Fibroblast of skin of right quadriceps (primary cell): ENCODE results near the gene DNAJC7.
"Not testable (repeated sequence)": the region's sequence is repeated elsewhere in the genome, so short reads cannot be mapped to it uniquely, and the experiment has no call there.

Experiments
- DNase-seq: peaks from one replicate; pipeline ENCODE4 v3.0.0-alpha.2; 2013

DNAJC7 gene

DNA sequence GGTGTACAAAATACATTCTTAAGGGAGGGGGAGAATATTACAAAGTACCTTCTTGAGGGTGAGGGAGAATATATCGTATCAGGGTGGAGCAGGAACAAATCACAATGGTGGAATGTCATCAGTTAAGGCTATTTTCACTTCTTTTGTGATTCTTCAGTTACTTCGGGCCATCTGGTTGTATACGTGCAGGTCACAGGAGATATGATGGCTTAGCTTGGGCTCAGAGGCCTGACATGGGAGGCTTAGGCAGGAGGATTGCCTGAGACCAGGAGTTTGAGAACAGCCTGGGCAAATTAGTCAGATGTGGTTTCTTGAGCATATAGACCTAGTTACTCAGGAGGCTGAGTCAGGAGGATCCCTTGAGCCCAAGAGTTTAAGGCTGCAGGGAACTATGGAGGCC, 73.7 kb downstream of the DNAJC7 start:
- DNase-seq, result no peak

DNA sequence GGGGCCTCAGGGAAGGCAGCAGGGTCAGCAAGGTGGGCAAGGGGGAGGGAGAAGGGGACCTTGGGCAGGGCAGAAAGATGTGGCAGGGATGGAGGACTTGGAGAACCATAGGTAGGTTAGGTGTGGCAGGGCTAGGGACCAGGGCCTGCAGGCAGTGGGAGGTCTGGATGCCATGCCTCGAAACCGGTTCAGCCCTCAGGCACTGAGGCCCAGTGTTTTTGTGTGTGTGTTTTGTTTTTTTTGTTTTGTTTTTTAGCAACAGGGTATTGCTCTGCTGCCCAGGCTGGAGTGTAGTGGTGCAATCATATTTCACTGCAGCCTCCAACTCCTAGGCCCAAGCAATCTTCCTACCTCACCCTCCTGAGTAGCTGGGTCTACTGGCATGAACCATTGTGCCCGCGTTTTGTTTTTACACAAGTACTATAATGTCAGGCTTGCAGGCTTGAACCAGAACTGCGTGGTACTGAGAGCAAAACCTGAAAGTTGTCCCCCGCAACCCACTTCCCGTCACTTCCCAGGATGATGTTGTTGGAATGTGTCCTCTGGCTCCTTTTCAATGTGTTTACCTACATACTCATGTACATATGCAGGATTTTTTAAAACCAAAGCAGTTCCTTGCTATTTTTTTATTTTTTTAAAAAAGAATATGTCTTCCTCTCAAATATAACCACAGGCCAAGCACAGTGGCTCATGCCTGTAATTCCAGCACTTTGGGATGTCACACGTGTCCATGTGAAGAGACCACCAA, 74.4 kb downstream of the DNAJC7 start:
- DNase-seq, result no peak

DNA sequence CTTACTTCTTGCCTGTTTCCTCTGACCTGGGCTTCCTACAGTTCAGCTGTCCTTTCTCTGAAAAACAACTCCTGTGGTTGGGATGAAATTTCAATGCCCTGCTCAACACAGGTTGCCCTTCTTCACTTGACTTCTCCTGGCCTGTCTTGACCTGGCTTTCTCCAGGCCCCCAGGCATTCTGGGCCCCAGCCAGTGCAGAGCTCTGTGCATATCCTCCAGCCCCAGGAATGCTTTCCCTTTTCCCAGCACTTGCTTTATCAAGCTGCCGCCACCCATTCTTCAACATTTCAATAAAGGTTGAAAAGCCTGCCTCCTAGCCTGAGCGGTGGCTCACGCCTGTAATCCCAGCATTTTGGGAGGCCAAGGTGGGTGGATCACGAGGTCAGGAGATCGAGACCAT, 76.1 kb downstream of the DNAJC7 start:
- DNase-seq, result no peak

DNA sequence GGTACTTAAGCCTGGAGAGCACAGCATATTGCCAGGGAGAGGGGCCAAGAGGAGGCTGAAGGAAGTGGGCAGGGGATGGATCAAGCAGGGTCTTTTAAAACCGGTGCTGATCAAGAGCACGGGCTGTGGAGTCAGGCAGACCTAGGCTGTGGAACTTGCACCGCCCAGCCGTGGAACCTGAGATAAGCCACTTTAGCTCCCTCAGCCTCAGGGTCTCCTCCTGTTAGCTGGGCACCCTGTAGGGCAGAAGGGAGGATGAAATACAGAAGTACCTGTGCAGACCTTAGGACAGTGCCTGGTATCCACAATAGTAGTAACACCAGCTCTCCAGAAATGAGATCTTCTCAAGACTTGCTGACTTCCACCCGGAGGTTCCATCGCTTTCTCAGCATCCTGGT, 77.5 kb downstream of the DNAJC7 start:
- DNase-seq, result no peak

DNA sequence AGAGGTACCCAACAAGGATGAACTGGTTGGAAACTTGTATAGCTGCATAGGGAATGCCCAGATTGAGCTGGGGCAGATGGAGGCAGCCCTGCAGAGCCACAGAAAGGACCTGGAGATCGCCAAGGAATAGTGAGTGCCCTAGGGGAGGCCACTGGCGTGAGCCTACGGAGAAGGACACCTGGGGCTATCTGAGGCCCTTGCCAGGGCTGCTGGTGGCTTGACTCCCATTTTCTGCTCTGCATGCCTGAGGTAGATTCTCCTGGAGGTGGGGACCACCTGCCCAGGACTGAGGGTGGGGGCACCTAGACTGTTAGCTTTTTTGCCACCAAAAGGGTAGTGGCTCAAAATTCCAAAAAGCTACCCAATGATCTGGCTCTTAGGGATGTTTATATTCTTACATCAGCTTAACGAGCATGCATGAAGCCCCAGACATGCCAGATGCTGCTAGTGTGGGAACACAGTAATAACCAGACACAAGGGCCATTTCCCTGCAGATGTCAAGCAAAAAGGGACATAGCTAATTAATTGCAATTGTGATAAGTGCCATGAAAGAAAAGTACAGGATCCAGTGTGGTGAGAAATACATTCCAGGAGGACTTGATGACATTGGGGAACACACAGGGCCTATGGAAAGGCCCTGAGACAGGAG, 78.1 kb downstream of the DNAJC7 start:
- no peak for DNase-seq

DNA sequence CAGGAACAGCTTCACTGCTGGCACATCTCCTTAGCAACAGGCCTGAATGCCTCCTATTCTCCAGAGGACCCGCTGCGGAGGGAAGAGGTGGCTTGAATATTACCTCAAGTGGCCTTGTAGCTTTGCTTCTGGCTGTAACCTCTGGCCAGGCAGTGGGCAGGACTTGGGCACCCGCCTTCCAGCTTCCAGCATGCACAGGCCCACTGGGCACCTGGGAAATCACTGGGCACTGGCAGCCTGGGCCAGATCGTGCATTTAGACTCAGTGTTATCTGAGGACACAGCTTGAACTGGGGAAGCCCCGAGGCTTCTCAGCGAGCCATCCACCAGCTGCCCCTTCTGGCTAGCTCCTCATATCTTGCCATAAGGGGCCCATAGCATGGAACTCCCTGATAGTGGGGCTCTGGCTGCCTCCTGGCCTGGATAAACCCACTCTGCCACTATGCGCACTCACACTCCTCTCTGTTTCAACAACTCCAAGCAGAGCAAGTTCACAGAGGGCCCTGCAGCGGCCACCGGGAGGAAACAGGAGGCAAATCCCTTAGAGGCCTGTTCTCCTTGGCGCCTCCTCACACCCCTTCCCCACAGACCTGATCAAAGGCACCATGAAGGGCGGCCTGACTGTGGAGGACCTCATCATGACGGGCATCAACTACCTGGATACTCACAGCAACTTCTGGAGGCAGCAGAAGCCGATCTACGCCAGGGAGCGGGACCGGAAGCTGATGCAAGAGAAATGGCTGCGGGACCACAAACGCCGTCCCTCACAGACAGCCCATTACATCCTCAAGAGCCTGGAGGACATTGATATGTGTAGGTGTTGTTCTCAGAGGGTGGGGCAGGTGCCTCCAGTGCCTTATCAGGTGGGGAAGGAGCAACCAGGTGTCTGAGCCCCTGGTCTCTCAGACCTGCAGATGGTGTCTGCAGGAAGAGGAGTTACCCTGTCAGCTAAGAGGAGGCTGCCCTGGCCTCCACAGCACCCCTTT, 79.0 kb downstream of the DNAJC7 start:
- DNase-seq, result no peak

DNA sequence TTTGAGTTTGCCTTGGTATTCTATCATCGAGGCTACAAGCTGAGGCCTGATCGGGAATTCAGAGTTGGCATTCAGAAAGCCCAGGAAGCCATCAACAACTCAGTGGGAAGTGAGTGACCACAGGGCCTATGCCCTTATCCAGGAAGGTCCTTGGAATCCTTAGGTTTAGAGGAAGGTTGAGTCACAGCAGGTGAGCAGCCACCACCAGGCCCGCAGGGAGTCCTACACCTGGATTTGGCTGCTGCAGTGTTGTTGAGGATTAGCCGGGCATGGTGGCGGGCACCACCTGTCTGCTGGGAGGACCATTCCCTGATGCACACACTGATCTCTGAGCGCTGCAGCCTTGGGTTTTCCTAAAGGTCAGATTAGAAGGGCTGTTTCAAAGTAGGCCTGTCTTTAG, 81.6 kb downstream of the DNAJC7 start:
- no peak for DNase-seq

DNA sequence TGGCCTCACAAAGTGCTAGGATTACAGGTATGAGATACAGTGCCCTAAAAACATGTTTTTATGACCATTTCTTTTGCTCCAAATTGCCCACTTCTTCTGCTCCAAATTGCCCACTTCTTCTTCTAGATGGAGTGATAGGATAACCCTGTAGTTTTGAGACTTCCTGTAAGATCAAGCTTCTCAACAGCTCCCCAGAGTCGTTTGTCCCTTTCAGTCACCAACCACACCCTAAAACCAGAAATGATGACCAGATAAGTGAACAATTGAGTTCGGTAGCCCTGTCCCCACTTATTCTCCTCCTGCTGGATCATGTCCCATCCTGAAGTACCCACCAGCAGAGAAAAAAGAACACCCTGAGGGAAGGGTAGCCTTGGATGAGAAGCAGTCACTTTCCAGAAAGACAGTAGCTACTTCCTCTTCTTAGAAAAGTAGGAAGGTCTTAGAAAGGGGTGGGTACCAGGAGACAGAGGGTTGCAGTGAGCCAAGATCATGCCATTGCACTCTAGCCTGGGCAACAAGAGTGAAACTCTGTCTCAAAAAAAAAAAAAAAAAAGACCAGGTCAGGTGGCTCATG, 84.3 kb downstream of the DNAJC7 start:
- no peak for DNase-seq

DNA sequence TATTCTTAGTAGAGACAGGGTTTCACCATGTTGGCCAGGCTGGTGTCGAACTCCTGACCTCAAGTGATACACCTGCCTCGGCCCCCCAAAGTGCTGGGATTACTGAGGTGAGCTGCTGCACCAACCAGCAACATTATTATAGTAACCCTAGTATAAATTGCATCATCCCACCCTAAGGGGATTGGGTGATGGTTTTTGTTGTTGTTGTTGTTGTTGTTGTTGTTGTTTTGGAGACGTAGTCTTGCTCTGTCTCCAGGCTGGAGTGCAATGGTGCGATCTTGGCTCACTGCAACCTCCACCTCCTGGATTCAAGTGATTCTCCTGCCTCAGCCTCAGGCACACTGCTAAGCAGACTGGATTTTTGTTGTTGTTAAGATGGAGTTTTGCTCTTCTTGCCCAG, 85.5 kb downstream of the DNAJC7 start:
- not testable (repeated sequence) for DNase-seq

DNA sequence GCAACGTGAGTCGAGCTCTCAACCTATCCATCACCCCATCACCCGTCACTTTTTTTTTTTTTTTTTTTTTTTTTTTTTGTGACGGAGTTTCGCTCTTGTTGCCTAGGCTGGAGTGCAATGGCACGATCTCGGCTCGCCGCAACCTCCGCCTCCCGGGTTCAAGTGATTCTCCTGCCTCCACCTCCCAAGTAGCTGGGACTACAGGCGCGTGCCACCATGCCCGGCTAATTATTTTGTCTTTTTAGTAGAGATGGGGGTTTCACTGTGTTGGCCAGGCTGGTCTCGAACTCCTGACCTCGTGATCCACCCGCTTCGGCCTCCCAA, 86.4 kb downstream of the DNAJC7 start:
- DNase-seq, result not testable (repeated sequence)

DNA sequence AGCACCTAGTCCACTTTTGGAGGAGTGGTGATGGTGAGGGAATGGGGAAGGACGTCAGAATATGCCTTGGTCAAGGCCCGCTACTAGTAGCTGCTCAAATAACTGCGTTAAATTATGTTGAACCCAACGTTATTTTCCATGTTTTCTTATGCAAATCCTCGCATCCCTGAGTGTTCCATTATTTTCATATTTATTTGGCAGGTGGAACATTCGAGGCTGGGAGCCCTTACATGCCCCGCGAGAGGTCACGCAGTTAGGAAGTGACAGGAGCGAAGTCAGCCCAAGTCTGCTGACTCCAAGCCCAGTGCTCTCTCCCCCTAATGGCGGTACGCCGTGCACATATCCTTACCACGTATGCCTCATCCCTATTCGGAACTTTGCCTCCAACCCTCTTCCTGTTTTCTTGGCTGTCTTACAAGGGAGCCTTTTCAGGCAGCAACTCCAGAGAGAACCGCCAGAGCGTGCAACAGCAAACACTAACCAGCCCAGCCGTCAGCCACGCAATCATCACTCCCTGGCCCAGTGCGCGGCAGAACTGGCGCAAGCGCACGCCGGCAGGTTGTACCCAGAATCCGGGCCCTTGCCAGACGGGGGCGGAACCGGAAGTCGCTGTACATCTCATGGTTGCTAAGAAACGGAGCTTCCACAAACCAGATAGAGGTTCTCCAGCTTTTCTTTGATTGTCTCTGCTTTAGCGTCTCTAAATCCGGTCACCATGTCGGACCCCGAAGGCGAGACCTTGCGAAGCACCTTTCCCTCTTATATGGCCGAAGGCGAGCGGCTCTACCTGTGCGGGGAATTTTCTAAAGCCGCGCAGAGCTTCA, 87.0 kb downstream of the DNAJC7 start, which contains the start of gene ODAD4:
ODAD4 (plus strand) TSS at position 609 of the 824 bp plus-strand sequence; CDS start at position 716, 107 bp downstream.
- DNase-seq, result peak; percentile 98

DNA sequence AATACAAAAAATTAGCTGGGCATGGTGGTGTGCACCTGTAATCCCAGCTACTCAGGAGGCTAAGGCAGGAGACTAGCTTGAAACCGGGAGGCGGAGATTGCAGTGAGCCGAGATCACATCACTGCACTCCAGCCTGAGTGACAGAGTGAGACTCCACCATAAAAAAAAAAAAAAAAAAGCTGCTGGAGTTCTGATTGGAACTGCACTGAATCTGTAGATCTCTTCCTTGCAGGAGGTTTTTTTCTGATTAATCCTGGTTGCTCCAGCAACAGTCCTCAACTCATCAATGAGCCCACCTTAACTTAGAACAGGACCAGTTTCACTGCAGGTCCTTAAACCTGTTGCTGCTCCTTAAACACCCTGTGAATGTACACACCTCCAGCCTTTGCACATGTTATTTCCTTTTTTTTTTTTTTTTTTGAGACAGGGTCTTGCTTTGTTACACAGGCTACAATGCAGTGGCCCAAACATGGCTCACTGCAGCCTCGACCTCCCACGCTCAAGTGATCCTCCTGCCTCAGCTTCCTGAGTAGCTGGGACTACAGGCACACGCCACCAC, 88.5 kb downstream of the DNAJC7 start:
- DNase-seq, result no peak
